ENCODE data around the gene PHLDB1. TPM values are rescaled to one million over a fixed set of nuclear protein-coding genes. Genes with fewer than 3 reads are reported as not detected.

PHLDB1 gene
- polyA plus RNA-seq, 6 donors from 2014 or later, result 0.54 TPM; not detected in 5

DNA sequence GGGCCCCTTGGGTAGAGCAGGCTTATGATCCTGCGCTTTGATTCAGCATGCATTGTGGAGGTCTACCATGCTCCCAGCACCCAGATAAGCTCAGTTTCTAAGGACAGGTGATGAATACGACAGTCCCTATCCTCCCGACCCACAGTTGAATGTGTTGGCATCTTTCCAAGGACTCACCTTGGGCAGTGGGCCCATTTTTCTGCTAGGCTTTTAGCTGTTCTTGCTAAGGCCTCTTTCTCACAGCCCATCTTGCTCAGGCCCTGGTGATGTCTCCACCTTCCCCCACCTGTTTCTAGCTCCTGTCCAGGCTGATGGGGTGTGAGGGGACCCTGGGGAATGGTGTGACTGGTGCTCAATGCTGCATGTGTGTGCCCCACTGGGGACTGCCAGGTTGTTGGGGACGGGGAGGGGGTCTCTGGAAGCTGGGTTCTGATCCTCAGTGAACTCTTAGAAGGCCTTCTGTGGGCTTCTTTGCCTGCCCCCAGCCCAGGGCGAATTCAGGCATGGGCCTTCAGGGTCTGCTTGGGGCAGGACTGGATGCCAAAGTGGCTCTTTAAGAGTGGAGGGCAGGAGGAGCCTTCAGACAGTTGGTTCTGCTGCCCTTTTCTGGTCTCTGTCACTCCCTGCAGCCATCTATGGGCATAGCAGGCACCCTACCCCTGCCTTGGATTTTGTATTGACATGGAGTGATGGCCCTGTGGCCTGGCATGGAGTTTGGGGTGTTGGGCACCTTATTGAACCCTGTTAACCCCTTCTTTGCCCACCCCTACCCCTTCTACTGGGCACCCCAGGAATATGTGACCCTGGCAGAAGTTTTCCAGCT is 33.1 kb downstream of the PHLDB1 start:
- H3K4me1 Mint-ChIP-seq, result no peaks in the 10 kb centered on the region
- H3K27ac Mint-ChIP-seq, result peak overlapping the region in 1 of 6 donors; percentile 72
- H3K27me3 Mint-ChIP-seq, result peaks cover 0 to 7% (median 6%) of the 10 kb centered on the region in 3 donors
- H3K4me3 Mint-ChIP-seq, result no peak overlapping the region
- DNase-seq, result no peak
- no peaks in the 10 kb centered on the region for H3K36me3 Mint-ChIP-seq
- no peaks in the 10 kb centered on the region for H3K9me3 Mint-ChIP-seq
- no peak for ATAC-seq (ENCODE audit: low read depth in 2 of 2)

DNA sequence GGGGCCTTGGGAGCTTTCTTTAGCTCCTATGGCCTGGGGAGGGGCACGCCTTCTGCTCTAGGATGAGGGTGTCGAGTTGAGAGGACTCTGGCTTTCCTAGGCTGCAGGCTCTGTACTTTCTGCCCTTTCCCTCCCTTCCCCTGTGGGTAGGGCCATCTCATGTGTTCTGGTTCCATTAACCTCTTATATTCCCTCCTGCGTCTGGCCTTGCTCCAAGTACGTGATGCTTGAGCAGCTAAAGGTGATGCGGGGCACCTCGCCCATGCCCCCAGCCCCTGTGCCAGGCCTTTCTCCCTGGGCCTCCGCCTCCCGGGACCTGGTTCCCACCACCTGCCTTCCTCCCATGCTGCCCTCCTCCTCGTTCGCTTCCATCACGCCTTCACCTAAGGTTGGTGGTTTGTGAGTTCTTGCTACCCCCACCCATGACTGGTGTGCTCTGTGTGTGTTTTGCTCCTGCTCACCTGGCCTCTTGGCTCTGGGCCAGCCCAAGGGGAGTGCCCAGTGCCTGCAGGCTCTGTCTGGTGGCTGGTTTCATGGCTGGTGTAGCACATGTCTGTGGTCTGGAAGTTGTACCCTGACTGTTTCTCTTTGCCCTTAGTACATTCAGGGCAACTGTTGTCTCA is 34.1 kb downstream of the PHLDB1 start:
- Mint-ChIP-seq H3K36me3 (no peaks in the 10 kb centered on the region), H3K27ac (no peak overlapping the region), H3K27me3 (peaks cover 0 to 6% (median 0%) of the 10 kb centered on the region in 3 donors), H3K4me1 (no peaks in the 10 kb centered on the region), H3K4me3 (no peak overlapping the region), H3K9me3 (no peaks in the 10 kb centered on the region)
- no peak for DNase-seq
- no peak for ATAC-seq (ENCODE audit: low read depth in 2 of 2)

- peak overlapping the region in 1 of 6 donors; percentile 2 for H3K27ac Mint-ChIP-seq
- H3K4me1 Mint-ChIP-seq, result no peaks in the 10 kb centered on the region
- H3K36me3 Mint-ChIP-seq, result no peaks in the 10 kb centered on the region
- H3K27me3 Mint-ChIP-seq, result peaks cover 0 to 6% (median 0%) of the 10 kb centered on the region in 3 donors
- no peak for DNase-seq
- no peak overlapping the region for H3K4me3 Mint-ChIP-seq
- ATAC-seq (ENCODE audit: low read depth in 2 of 2), result no peak
- no peaks in the 10 kb centered on the region for H3K9me3 Mint-ChIP-seq
Measured at GRCh38 chr11:118643142-118643994, 36.0 kb downstream of the PHLDB1 start.

DNA sequence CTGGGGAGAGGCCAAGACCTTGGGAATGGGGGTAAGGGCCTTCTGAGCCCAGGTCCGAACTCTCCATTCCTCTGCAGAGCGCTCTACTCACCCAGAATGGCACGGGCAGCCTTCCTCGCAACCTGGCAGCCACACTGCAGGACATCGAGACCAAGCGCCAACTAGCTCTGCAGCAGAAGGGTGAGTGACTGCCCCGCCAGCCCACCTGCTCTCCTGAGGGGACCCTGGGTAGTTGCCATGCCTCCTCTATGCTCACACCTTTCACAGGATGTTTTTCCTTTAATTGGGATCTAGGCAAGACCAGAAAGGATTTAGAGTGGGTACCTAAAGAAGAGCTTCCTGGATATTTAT is 36.6 kb downstream of the PHLDB1 start:
- DNase-seq (no peak), ATAC-seq (ENCODE audit: low read depth in 2 of 2) (no peak)
- Mint-ChIP-seq H3K4me1 (no peaks in the 10 kb centered on the region), H3K27me3 (peaks cover 0 to 6% (median 0%) of the 10 kb centered on the region in 3 donors), H3K27ac (no peak overlapping the region), H3K9me3 (no peaks in the 10 kb centered on the region), H3K36me3 (no peaks in the 10 kb centered on the region), H3K4me3 (no peak overlapping the region)

DNA sequence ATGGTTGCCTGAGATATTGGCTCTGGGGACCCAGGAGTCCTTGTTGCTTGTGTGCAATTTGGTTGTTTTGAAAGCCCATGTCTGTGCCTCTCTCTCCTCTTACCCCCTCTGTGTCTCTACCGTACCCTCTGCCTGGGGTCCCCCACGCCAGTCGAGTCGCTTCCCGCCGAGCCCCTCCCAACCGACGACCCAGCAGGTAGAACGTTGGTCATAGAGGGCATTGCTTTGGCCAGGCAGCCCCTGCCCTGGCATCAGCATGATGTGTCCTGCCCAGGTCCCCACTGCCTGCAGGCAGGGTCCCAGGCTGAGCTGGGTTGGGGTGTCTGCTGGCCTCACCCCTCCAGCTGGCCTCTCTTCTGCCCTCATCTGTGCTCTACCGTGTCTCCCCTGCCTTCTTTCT is 37.1 kb downstream of the PHLDB1 start:
- ATAC-seq (ENCODE audit: low read depth in 2 of 2) (no peak), DNase-seq (no peak)
- H3K27me3 Mint-ChIP-seq, result peaks cover 0 to 6% (median 0%) of the 10 kb centered on the region in 3 donors
- no peaks in the 10 kb centered on the region for H3K36me3 Mint-ChIP-seq
- H3K9me3 Mint-ChIP-seq, result no peaks in the 10 kb centered on the region
- no peak overlapping the region for H3K4me3 Mint-ChIP-seq
- no peak overlapping the region for H3K27ac Mint-ChIP-seq
- H3K4me1 Mint-ChIP-seq, result no peaks in the 10 kb centered on the region

DNA sequence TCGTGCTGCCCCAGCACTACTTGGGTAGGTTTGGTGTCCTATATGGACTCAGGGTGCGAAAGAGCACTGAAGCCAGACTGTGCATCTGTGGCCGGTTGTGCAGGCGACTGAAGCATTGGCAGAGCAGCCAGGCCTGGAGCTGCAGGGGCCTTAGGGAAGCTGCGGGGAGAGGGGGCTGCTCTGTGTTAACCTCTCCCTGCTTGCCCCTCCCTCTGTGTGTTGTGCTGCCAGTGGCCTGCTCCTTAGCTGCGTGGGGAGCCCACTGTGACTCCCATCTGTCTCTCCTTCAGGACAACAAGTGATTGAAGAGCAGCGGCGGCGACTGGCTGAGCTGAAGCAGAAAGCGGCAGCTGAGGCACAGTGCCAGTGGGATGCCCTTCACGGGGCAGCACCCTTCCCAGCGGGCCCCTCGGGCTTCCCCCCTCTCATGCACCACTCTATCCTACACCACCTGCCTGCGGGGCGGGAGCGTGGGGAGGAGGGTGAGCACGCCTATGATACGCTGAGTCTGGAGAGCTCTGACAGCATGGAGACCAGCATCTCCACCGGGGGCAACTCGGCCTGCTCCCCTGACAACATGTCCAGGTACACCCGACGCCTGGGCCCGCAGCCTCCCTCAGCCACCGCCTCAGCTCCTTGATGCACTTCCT is 37.8 kb downstream of the PHLDB1 start:
- ATAC-seq (ENCODE audit: low read depth in 2 of 2) (no peak), DNase-seq (no peak)
- Mint-ChIP-seq H3K36me3 (no peaks in the 10 kb centered on the region), H3K27ac (peak overlapping the region in 1 of 6 donors; percentile 44), H3K4me1 (no peaks in the 10 kb centered on the region), H3K4me3 (no peak overlapping the region), H3K9me3 (no peaks in the 10 kb centered on the region), H3K27me3 (peaks cover 0 to 6% (median 0%) of the 10 kb centered on the region in 3 donors)

DNA sequence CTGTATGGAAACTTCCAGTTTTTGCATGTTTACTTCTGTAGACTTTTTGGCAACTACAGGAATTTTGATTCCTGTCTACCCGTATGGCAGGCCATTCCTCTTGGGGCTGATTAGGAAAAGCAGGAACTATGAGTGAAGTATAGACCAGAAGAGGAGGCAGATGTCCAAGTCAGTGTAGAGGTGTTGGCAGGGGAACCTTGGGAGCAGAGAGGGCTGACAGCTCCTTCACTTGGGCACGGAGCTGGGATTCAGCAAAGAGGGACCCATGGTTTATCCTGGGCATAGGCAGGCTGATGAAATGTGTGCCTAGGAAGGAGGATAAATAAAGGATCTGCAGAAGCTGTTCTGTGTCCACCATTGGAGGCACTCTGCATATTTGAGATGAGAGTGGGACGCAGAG is 39.0 kb downstream of the PHLDB1 start:
- Mint-ChIP-seq H3K27ac (no peak overlapping the region), H3K36me3 (no peaks in the 10 kb centered on the region), H3K9me3 (no peaks in the 10 kb centered on the region), H3K4me3 (peak overlapping the region in 1 of 8 donors; percentile 11), H3K27me3 (peaks cover 0 to 6% (median 0%) of the 10 kb centered on the region in 3 donors), H3K4me1 (no peaks in the 10 kb centered on the region)
- DNase-seq (no peak), ATAC-seq (ENCODE audit: low read depth in 2 of 2) (no peak)

DNA sequence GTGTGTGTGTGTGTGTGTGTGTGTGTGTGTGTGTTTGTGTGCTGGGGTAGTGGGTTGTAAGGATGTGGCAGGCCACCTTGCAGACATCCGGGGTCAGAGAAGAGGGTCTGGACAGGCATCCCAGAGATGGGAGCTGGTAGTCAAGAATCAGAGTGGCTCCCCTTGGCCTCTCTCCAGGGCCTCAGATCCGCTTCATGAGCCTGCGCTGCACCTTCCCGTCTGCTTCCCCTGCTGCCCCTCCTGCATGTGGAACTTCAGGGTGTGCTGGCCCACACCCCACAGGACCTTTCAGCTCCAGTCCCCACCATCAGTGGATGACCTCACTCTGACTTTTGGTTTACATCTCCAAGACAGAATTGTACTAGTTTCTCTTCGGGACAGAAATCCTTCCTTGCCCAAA is 40.9 kb downstream of the PHLDB1 start:
- Mint-ChIP-seq H3K27ac (peak overlapping the region in 1 of 6 donors; percentile 17), H3K27me3 (peaks cover 0 to 6% (median 0%) of the 10 kb centered on the region in 3 donors), H3K4me3 (no peak overlapping the region), H3K36me3 (no peaks in the 10 kb centered on the region), H3K4me1 (peaks cover 0 to 5% (median 0%) of the 10 kb centered on the region in 3 donors), H3K9me3 (no peaks in the 10 kb centered on the region)
- DNase-seq (no peak), ATAC-seq (ENCODE audit: low read depth in 2 of 2) (no peak)

DNA sequence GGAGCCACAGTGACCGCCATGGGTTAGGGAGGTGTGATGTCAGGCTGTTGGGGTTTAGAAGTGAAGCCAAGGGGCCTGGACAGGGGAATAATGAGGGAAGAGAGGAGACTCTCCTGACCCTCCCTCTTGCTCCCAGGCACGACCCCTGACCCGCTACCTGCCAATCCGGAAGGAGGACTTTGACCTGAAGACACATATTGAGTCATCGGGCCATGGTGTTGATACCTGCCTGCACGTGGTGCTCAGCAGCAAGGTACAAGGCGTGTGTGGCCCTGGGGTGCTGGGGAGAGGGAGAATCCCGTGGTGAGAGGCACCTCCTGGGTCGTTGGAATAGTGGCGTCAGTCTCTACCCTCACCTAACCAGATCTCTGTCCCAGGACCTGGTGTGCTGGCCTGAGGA is 42.5 kb downstream of the PHLDB1 start:
- Mint-ChIP-seq H3K27ac (no peak overlapping the region), H3K4me3 (no peak overlapping the region), H3K9me3 (no peaks in the 10 kb centered on the region), H3K4me1 (peaks cover 0 to 5% (median 0%) of the 10 kb centered on the region in 3 donors), H3K27me3 (peaks cover 0 to 6% (median 0%) of the 10 kb centered on the region in 3 donors), H3K36me3 (no peaks in the 10 kb centered on the region)
- DNase-seq (no peak), ATAC-seq (ENCODE audit: low read depth in 2 of 2) (no peak)

GRCh38 chr11:118650366-118650765 is 43.0 kb downstream of the PHLDB1 start:
- no peak for ATAC-seq (ENCODE audit: low read depth in 2 of 2)
- H3K4me3 Mint-ChIP-seq, result no peak overlapping the region
- H3K27ac Mint-ChIP-seq, result no peak overlapping the region

GRCh38 chr11:118651820-118652219 is 44.4 kb downstream of the PHLDB1 start:
- H3K27me3 Mint-ChIP-seq, result peaks cover 0 to 6% (median 0%) of the 10 kb centered on the region in 3 donors
- no peaks in the 10 kb centered on the region for H3K36me3 Mint-ChIP-seq
- ATAC-seq (ENCODE audit: low read depth in 2 of 2) (no peak), DNase-seq (no peak)
- H3K27ac Mint-ChIP-seq, result no peak overlapping the region
- no peak overlapping the region for H3K4me3 Mint-ChIP-seq
- no peaks in the 10 kb centered on the region for H3K9me3 Mint-ChIP-seq
- H3K4me1 Mint-ChIP-seq, result peaks cover 0 to 5% (median 0%) of the 10 kb centered on the region in 3 donors

More at GRCh38 chr11:118650366-118650765, 43.0 kb downstream of the PHLDB1 start:
- Mint-ChIP-seq H3K36me3 (no peaks in the 10 kb centered on the region), H3K27me3 (peaks cover 0 to 6% (median 0%) of the 10 kb centered on the region in 3 donors), H3K4me1 (peaks cover 0 to 5% (median 0%) of the 10 kb centered on the region in 3 donors), H3K9me3 (no peaks in the 10 kb centered on the region)
- DNase-seq, result no peak

DNA sequence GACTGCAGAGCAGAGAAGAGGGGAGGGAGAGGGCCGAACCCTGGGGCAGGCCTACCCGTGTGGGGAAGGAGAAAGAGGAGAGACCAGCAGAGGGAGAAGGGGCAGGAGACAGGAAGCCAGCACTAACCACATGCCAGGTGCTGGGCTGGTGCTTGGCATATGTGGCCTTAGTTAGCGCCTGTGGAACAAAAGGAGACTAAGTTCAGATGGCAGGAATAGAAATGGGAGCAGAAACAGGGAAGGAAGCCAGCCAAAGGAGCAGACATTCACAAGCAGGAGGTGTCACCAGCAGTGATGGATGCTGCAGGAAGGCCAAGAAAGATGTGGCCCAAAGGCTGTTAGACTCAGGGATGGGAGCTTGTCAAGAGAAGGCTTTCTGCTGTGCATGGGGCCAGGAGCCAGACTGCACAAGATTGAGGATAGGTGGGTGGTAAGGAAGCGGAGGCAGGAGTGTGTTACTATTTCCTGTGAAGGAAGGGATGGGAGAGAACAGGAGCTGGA is 45.3 kb downstream of the PHLDB1 start:
- ATAC-seq (ENCODE audit: low read depth in 2 of 2) (no peak), DNase-seq (no peak)
- Mint-ChIP-seq H3K27me3 (peaks cover 0 to 2% (median 0%) of the 10 kb centered on the region in 3 donors), H3K27ac (peak overlapping the region in 1 of 6 donors; percentile 57), H3K4me3 (no peak overlapping the region), H3K36me3 (no peaks in the 10 kb centered on the region), H3K9me3 (no peaks in the 10 kb centered on the region), H3K4me1 (peaks cover 0 to 5% (median 0%) of the 10 kb centered on the region in 3 donors)
